HL-60/S4 treated with retinoic acid at 250 ng/mL for 4 days and 3 days (cell line): ENCODE measurements around the gene PSME1.

Source experiments
- in situ Hi-C: fragments of 300-500 bp; cut with MboI; formaldehyde crosslinking; loops from 2 replicates; pipeline ENCODE4 v1.7.0; 2022; ENCODE audit warnings: low sequenced_read_pairs

Gene PSME1

GRCh38 chr14:24135834-24136683 lies at the start of gene PSME1:
Gene PSME1 (plus strand): TSS chr14:24136194. CDS start chr14:24136263, 69 bp downstream.
- in situ Hi-C loops, result no loop called here

GRCh38 chr14:24087004-24087403 lies 49.0 kb upstream of the PSME1 start:
- in situ Hi-C loops, result no loop called here

- in situ Hi-C loops, result no loop called here
Measured at GRCh38 chr14:24088095-24088494, 47.9 kb upstream of the PSME1 start.

DNA sequence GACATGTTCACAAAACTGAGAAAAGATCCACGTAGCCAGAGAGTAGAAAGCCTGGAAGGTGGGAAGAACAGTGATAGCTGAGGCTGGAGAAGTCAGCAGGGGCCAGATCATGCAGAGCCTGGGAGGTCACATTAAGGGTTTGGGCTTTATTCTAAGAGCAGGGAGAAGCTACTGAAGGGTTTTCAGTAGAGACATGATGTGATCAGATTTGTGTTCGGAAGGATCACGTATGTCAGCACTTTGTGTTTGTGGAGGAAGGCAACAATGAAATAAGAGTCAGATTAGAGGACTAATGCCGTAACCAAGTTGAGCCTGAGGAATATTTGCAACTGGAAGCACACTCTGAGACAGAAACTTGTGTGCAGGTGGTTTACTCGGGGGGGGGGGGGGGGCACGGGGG lies 46.1 kb upstream of the PSME1 start:
- in situ Hi-C loops, result no loop called here

- in situ Hi-C loops, result no loop called here
Measured at GRCh38 chr14:24092110-24092504, 43.9 kb upstream of the PSME1 start.

- in situ Hi-C loops, result no loop called here
Measured at GRCh38 chr14:24092505-24093206, 43.3 kb upstream of the PSME1 start.

GRCh38 chr14:24093207-24093900 lies 42.6 kb upstream of the PSME1 start:
- in situ Hi-C loops, result no loop called here

GRCh38 chr14:24093901-24094840 lies 41.8 kb upstream of the PSME1 start, which contains the start of gene PCK2:
Gene PCK2 (plus strand): TSS chr14:24094311. CDS start chr14:24094406, 95 bp downstream.
- in situ Hi-C loops, result no loop called here

- in situ Hi-C loops, result no loop called here
Measured at GRCh38 chr14:24094841-24095270, 41.1 kb upstream of the PSME1 start.

GRCh38 chr14:24095271-24096068 lies 40.5 kb upstream of the PSME1 start:
- in situ Hi-C loops, result no loop called here

- in situ Hi-C loops, result no loop called here
Measured at GRCh38 chr14:24096545-24097181, 39.3 kb upstream of the PSME1 start.

GRCh38 chr14:24098229-24098926 lies 37.6 kb upstream of the PSME1 start:
- in situ Hi-C loops, result no loop called here

GRCh38 chr14:24098927-24099813 lies 36.8 kb upstream of the PSME1 start:
- in situ Hi-C loops, result no loop called here

GRCh38 chr14:24100197-24100981 lies 35.6 kb upstream of the PSME1 start:
- in situ Hi-C loops, result no loop called here

- in situ Hi-C loops, result no loop called here
Measured at GRCh38 chr14:24100982-24101494, 35.0 kb upstream of the PSME1 start.

DNA sequence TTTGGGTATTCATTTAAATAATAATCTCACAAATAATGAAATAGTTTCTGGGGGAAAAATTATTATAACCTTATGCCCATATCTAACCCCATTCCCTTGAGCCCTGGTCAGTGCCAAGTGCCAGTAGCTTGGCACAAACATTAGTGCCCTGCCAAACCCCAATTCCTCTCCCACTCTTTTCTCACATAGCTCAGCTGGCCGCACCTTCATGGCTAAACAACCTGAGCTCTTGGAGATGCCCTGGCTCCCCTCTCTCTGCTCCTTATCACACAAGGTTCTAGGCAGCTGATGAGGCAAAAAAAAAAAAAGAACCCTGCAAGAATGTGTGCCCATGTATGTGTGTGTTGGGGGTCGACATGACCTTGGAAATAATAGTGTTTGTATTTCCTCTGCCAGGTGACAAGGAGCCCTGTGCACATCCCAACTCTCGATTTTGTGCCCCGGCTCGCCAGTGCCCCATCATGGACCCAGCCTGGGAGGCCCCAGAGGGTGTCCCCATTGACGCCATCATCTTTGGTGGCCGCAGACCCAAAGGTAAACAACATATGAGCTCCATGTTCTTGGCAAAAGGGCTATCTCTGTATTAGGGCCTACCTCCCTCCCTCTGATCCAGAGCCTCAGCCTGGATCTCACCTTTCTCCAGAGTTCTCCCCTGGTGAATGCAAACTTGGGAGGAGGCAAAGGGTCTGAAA lies 33.5 kb upstream of the PSME1 start:
- in situ Hi-C loops, result no loop called here
